ENCODE measurements around the gene NDUFB7.

- TF ChIP-seq CTCF (IDR thresholded peaks at IDR 0.05), result no peak
- TF ChIP-seq POLR2A (IDR thresholded peaks at IDR 0.05), result no peak
Measured at GRCh38 chr19:14563590-14563926, 8.3 kb downstream of the NDUFB7 start.

All from thyroid gland (tissue), 4 donors.